T-helper 17 cell (primary cell): ENCODE results near the gene SLC12A9. TPM values are rescaled to one million over a fixed set of nuclear protein-coding genes. Genes with fewer than 3 reads are reported as not detected.

Experiments
- ATAC-seq: fragments of 150-1000 bp; cut with Tn5 transposase; 2 replicates; pipeline ENCODE4 v1.10.0; 2021; ENCODE audit warnings: mild to moderate bottlenecking, moderate library complexity
- DNase-seq, 3 donors: peaks; one replicate each; pipeline versions ENCODE4 v3.0.0 to v3.0.0-alpha.2; 2020 to 2021
- H3K9me3 ChIP-seq: one replicate; pipeline ENCODE4 v1.7.0; 2013; ENCODE audit warnings: low read length, mild to moderate bottlenecking; ENCODE audit not compliant: control insufficient read depth, poor library complexity, severe bottlenecking
- H3K27ac Mint-ChIP-seq: one replicate; pipeline ENCODE4 v1.8.0; 2022; ENCODE audit warnings: mild to moderate bottlenecking, moderate library complexity, mixed read lengths
- H3K27me3 Mint-ChIP-seq: one replicate; pipeline ENCODE4 v1.8.0; 2022; ENCODE audit warnings: mixed read lengths
- H3K36me3 Mint-ChIP-seq: one replicate; pipeline ENCODE4 v1.8.0; 2022; ENCODE audit warnings: low read depth, mixed read lengths
- H3K4me1 Mint-ChIP-seq: one replicate; pipeline ENCODE4 v1.8.0; 2022; ENCODE audit warnings: mild to moderate bottlenecking, mixed read lengths
- H3K4me3 Mint-ChIP-seq: one replicate; pipeline ENCODE4 v1.8.0; 2022; ENCODE audit warnings: mild to moderate bottlenecking, moderate library complexity, mixed read lengths
- total RNA-seq, 4 donors: library from RNA in 2 of 4; stranded (reverse) in 2 of 4; gene quantifications; one replicate each; pipeline ENCODE4 v1.2.3 and lab custom pipeline; 2022 to 2026

Gene SLC12A9
- total RNA-seq, 2 donors from 2014 or later, result 43.9 to 50.9 TPM

GRCh38 chr7:100873599-100874299 lies 21.2 kb downstream of the SLC12A9 start:
- peak overlapping the region; percentile 94 for H3K27ac Mint-ChIP-seq
- H3K27me3 Mint-ChIP-seq, result no peaks in the 10 kb centered on the region
- peak overlapping the region; percentile 98 for H3K4me3 Mint-ChIP-seq
- H3K4me1 Mint-ChIP-seq, result peaks cover 27% of the 10 kb centered on the region
- no peak for DNase-seq
- ATAC-seq, result no peak
- H3K36me3 Mint-ChIP-seq, result peaks cover 10% of the 10 kb centered on the region
- H3K9me3 ChIP-seq, result no peaks in the 10 kb centered on the region

GRCh38 chr7:100874300-100874576 lies 21.7 kb downstream of the SLC12A9 start:
- Mint-ChIP-seq H3K27ac (peak overlapping the region; percentile 94), H3K27me3 (no peaks in the 10 kb centered on the region), H3K36me3 (peaks cover 10% of the 10 kb centered on the region), H3K4me3 (peak overlapping the region; percentile 98), H3K4me1 (peaks cover 30% of the 10 kb centered on the region)
- no peak for DNase-seq
- no peaks in the 10 kb centered on the region for H3K9me3 ChIP-seq
- peak; percentile 4 for ATAC-seq

- peak within 1 kb of the TSS; percentile 94 for H3K27ac Mint-ChIP-seq
- peaks cover 10% of the 10 kb centered on the region for H3K36me3 Mint-ChIP-seq
- no peaks in the 10 kb centered on the region for H3K27me3 Mint-ChIP-seq
- no peaks in the 10 kb centered on the region for H3K9me3 ChIP-seq
- peak; percentile 95 to 97 (median 96) for DNase-seq
- H3K4me3 Mint-ChIP-seq, result peak within 1 kb of the TSS; percentile 98
- peak; percentile 96 for ATAC-seq
- H3K4me1 Mint-ChIP-seq, result peaks cover 33% of the 10 kb centered on the region
Observed at GRCh38 chr7:100874577-100875355, 22.3 kb downstream of the SLC12A9 start, which contains the start of gene SRRT. Gene SRRT (plus strand): TSS chr7:100875103. CDS start chr7:100875591, 488 bp downstream.

- no peaks in the 10 kb centered on the region for H3K27me3 Mint-ChIP-seq
- no peaks in the 10 kb centered on the region for H3K9me3 ChIP-seq
- ATAC-seq (peak; percentile 21), DNase-seq (no peak)
- peaks cover 12% of the 10 kb centered on the region for H3K36me3 Mint-ChIP-seq
- H3K4me3 Mint-ChIP-seq, result peak overlapping the region; percentile 98
- peaks cover 37% of the 10 kb centered on the region for H3K4me1 Mint-ChIP-seq
- H3K27ac Mint-ChIP-seq, result peak overlapping the region; percentile 94
Observed at GRCh38 chr7:100875356-100875751, 22.8 kb downstream of the SLC12A9 start.

- H3K4me1 Mint-ChIP-seq, result peaks cover 45% of the 10 kb centered on the region
- DNase-seq, result no peak
- no peak overlapping the region for H3K4me3 Mint-ChIP-seq
- H3K27me3 Mint-ChIP-seq, result no peaks in the 10 kb centered on the region
- peak overlapping the region; percentile 63 for H3K27ac Mint-ChIP-seq
- no peaks in the 10 kb centered on the region for H3K9me3 ChIP-seq
- peaks cover 9% of the 10 kb centered on the region for H3K36me3 Mint-ChIP-seq
- no peak for ATAC-seq
Observed at GRCh38 chr7:100878013-100878412, 25.5 kb downstream of the SLC12A9 start.

- no peak for ATAC-seq
- H3K4me3 Mint-ChIP-seq, result peak overlapping the region; percentile 67
- no peak overlapping the region for H3K27ac Mint-ChIP-seq
- DNase-seq, result no peak
- H3K27me3 Mint-ChIP-seq, result no peaks in the 10 kb centered on the region
- H3K9me3 ChIP-seq, result no peaks in the 10 kb centered on the region
- peaks cover 9% of the 10 kb centered on the region for H3K36me3 Mint-ChIP-seq
- peaks cover 50% of the 10 kb centered on the region for H3K4me1 Mint-ChIP-seq
Observed at GRCh38 chr7:100878685-100879084, 26.2 kb downstream of the SLC12A9 start.

- Mint-ChIP-seq H3K4me1 (peaks cover 49% of the 10 kb centered on the region), H3K27ac (peak overlapping the region; percentile 82), H3K36me3 (peaks cover 13% of the 10 kb centered on the region), H3K4me3 (peak overlapping the region; percentile 57), H3K27me3 (no peaks in the 10 kb centered on the region)
- no peak for DNase-seq
- no peak for ATAC-seq
- H3K9me3 ChIP-seq, result no peaks in the 10 kb centered on the region
Observed at GRCh38 chr7:100879685-100880261, 27.3 kb downstream of the SLC12A9 start.

GRCh38 chr7:100880645-100881044 lies 28.1 kb downstream of the SLC12A9 start:
- ATAC-seq (no peak), DNase-seq (no peak)
- H3K9me3 ChIP-seq, result no peaks in the 10 kb centered on the region
- Mint-ChIP-seq H3K27me3 (no peaks in the 10 kb centered on the region), H3K4me1 (peaks cover 44% of the 10 kb centered on the region), H3K36me3 (peaks cover 15% of the 10 kb centered on the region), H3K4me3 (no peak overlapping the region), H3K27ac (no peak overlapping the region)

- H3K4me3 Mint-ChIP-seq, result peak overlapping the region; percentile 21
- no peak overlapping the region for H3K27ac Mint-ChIP-seq
- ATAC-seq, result no peak
- peaks cover 20% of the 10 kb centered on the region for H3K36me3 Mint-ChIP-seq
- DNase-seq, result no peak
- H3K4me1 Mint-ChIP-seq, result peaks cover 42% of the 10 kb centered on the region
- no peaks in the 10 kb centered on the region for H3K27me3 Mint-ChIP-seq
- no peaks in the 10 kb centered on the region for H3K9me3 ChIP-seq
Observed at GRCh38 chr7:100881136-100881535, 28.6 kb downstream of the SLC12A9 start.

- ATAC-seq (no peak), DNase-seq (no peak)
- Mint-ChIP-seq H3K36me3 (peaks cover 23% of the 10 kb centered on the region), H3K27me3 (no peaks in the 10 kb centered on the region), H3K4me1 (peaks cover 43% of the 10 kb centered on the region), H3K4me3 (no peak overlapping the region), H3K27ac (peak overlapping the region; percentile 8)
- no peaks in the 10 kb centered on the region for H3K9me3 ChIP-seq
Observed at GRCh38 chr7:100882201-100882600, 29.7 kb downstream of the SLC12A9 start.

- Mint-ChIP-seq H3K27ac (no peak overlapping the region), H3K4me1 (peaks cover 48% of the 10 kb centered on the region), H3K27me3 (no peaks in the 10 kb centered on the region), H3K36me3 (peaks cover 24% of the 10 kb centered on the region), H3K4me3 (no peak overlapping the region)
- ATAC-seq, result no peak
- DNase-seq, result no peak
- no peaks in the 10 kb centered on the region for H3K9me3 ChIP-seq
Observed at GRCh38 chr7:100882785-100883526, 30.4 kb downstream of the SLC12A9 start.

GRCh38 chr7:100884736-100885439 lies 32.4 kb downstream of the SLC12A9 start:
- Mint-ChIP-seq H3K36me3 (peaks cover 26% of the 10 kb centered on the region), H3K4me3 (peak overlapping the region; percentile 76), H3K27ac (no peak overlapping the region), H3K27me3 (no peaks in the 10 kb centered on the region), H3K4me1 (peaks cover 42% of the 10 kb centered on the region)
- H3K9me3 ChIP-seq, result no peaks in the 10 kb centered on the region
- no peak for DNase-seq
- peak; percentile 5 for ATAC-seq
